HG02623 (cell line): ENCODE results near the gene MS4A4A.
A peak's percentile ranks its signal among the peaks of the same experiment; 100 is the strongest.
"Not testable (repeated sequence)": the region's sequence is repeated elsewhere in the genome, so short reads cannot be mapped to it uniquely, and the experiment has no call there.

Experiments
- ATAC-seq: cut with Tn5 transposase; IDR thresholded peaks from one replicate; pipeline ENCODE4 v1.9.1; 2021; ENCODE audit warnings: moderate library complexity; ENCODE audit not compliant: unreplicated experiment

Gene MS4A4A

GRCh38 chr11:60301884-60302283, 21.4 kb downstream of the MS4A4A start:
- not testable (repeated sequence) for ATAC-seq

- ATAC-seq = no peak
These were observed 23.2 kb downstream of the MS4A4A start for GRCh38 chr11:60303661-60304060.

GRCh38 chr11:60305906-60306619, 25.6 kb downstream of the MS4A4A start:
- ATAC-seq = no peak

- no peak for ATAC-seq
These were observed 27.2 kb downstream of the MS4A4A start for GRCh38 chr11:60307507-60308195.

GRCh38 chr11:60310407-60310998, 30.0 kb downstream of the MS4A4A start:
- peak; percentile 48 for ATAC-seq

- no peak for ATAC-seq
These were observed 34.3 kb downstream of the MS4A4A start for GRCh38 chr11:60314635-60315321.

- no peak for ATAC-seq
These were observed 35.4 kb downstream of the MS4A4A start for GRCh38 chr11:60315871-60316270.

GRCh38 chr11:60316317-60316716, 35.9 kb downstream of the MS4A4A start:
- no peak for ATAC-seq

- no peak for ATAC-seq
These were observed 38.3 kb downstream of the MS4A4A start for GRCh38 chr11:60318726-60319125.

- no peak for ATAC-seq
These were observed 40.6 kb downstream of the MS4A4A start for GRCh38 chr11:60321051-60321450.

GRCh38 chr11:60326955-60327354, 46.5 kb downstream of the MS4A4A start, which contains the start of gene MS4A6E:
Gene MS4A6E, plus strand, starts transcription at chr11:60327255. Its CDS starts 7,641 bp downstream, at chr11:60334896.
- no peak for ATAC-seq

- no peak for ATAC-seq
These were observed 48.0 kb downstream of the MS4A4A start for GRCh38 chr11:60328460-60328859.

GRCh38 chr11:60332846-60333245, 52.4 kb downstream of the MS4A4A start:
- ATAC-seq = no peak

- no peak for ATAC-seq
These were observed 53.6 kb downstream of the MS4A4A start for GRCh38 chr11:60334005-60334620.

- no peak for ATAC-seq
These were observed 56.4 kb downstream of the MS4A4A start for GRCh38 chr11:60336767-60337391.

GRCh38 chr11:60338053-60338452, 57.6 kb downstream of the MS4A4A start:
- ATAC-seq = no peak

- no peak for ATAC-seq
These were observed 58.9 kb downstream of the MS4A4A start for GRCh38 chr11:60339356-60339755.

GRCh38 chr11:60343094-60343704, 62.7 kb downstream of the MS4A4A start:
- ATAC-seq = no peak

- ATAC-seq = no peak
These were observed 63.7 kb downstream of the MS4A4A start for GRCh38 chr11:60344146-60344545.

GRCh38 chr11:60345489-60345888, 65.0 kb downstream of the MS4A4A start:
- no peak for ATAC-seq
